Measurements from ENCODE around the gene TMEM161A. TPM values are rescaled to one million over a fixed set of nuclear protein-coding genes. Genes with fewer than 3 reads are reported as not detected.
A peak's percentile ranks its signal among the peaks of the same experiment; 100 is the strongest.
"Not testable (repeated sequence)": the region's sequence is repeated elsewhere in the genome, so short reads cannot be mapped to it uniquely, and the experiment has no call there.

Gene TMEM161A
- total and polyA plus RNA-seq, 9 donors: 3.2 to 33.9 (median 23.9) TPM

DNA sequence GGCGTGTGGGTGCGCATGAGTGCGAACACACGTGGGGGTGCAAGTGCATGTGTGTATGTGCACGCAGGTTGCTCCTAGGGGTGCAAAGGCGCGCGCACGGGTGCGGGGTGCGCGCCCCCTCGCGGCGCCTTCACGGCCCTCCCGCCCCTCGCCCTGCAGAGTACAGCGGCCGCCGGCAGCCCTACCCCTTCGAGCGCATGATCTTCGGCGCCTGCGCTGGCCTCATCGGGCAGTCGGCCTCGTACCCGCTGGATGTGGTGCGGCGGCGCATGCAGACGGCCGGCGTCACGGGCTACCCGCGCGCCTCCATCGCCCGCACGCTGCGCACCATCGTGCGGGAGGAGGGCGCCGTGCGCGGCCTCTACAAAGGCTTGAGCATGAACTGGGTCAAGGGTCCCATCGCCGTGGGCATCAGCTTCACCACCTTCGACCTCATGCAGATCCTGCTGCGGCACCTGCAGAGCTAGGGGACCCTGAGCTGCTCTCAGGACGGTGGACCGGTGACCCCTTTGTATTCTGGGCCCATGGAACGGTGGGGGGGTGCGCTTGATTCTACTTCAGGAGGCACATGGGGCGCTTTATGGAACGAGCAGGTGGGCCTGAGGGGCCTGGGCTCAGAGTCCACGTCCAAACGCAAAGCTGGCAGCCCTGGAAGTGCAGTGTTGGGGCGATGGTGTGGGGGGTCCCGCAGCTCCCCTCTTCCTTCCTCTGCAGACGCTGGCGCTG, 27.7 kb downstream of the TMEM161A start:
- H3K36me3 ChIP-seq: no peaks in the 10 kb centered on the region
- H3K27me3 ChIP-seq: no peaks in the 10 kb centered on the region
- no peaks in the 10 kb centered on the region for H3K9me3 ChIP-seq
- no peak overlapping the region for H3K27ac ChIP-seq
- no peak for TF ChIP-seq POLR2A (IDR thresholded peaks at IDR 0.05)
- no peak for TF ChIP-seq EP300 (IDR thresholded peaks at IDR 0.05)
- TF ChIP-seq, protein P1, sequence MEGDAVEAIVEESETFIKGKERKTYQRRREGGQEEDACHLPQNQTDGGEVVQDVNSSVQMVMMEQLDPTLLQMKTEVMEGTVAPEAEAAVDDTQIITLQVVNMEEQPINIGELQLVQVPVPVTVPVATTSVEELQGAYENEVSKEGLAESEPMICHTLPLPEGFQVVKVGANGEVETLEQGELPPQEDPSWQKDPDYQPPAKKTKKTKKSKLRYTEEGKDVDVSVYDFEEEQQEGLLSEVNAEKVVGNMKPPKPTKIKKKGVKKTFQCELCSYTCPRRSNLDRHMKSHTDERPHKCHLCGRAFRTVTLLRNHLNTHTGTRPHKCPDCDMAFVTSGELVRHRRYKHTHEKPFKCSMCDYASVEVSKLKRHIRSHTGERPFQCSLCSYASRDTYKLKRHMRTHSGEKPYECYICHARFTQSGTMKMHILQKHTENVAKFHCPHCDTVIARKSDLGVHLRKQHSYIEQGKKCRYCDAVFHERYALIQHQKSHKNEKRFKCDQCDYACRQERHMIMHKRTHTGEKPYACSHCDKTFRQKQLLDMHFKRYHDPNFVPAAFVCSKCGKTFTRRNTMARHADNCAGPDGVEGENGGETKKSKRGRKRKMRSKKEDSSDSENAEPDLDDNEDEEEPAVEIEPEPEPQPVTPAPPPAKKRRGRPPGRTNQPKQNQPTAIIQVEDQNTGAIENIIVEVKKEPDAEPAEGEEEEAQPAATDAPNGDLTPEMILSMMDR (IDR thresholded peaks at IDR 0.05): peak in 1 of 3 donors; percentile 48
- H3K4me3 ChIP-seq: no peak overlapping the region
- WGBS, 3 donors: 25 to 39% (median 30%) methylated on average over 51 to 66 of the region's 66 CpGs
- peak in 4 of 5 donors; percentile 39 to 66 (median 51) for DNase-seq
- intact Hi-C loops (cut with DNase I): no loop called here
- peaks cover 17% of the 10 kb centered on the region for H3K4me1 ChIP-seq (ENCODE audit: insufficient read depth)

DNA sequence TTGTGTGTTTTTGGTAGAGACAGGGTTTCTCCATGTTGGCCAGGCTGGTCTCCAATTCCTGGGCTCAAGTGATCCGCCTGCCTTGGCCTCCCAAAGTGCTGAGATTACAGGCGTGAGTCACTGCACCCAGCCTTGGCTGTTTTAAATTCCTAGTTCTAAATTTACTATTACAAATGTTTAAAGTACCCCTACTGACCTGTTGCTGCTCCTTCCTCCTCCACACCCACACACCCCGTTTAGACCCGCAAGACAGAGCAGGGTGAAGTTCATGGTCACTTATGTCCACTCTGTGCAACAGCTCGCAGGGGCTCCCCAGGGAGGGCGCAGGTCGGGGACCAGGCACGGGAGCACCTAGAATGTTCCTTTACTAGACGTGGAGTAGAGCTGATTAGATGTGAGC, 28.7 kb downstream of the TMEM161A start:
- Histone ChIP-seq H3K27me3 (no peaks in the 10 kb centered on the region), H3K36me3 (no peaks in the 10 kb centered on the region), H3K4me3 (no peak overlapping the region), H3K4me1 (ENCODE audit: insufficient read depth) (peaks cover 21% of the 10 kb centered on the region), H3K9me3 (no peaks in the 10 kb centered on the region), H3K27ac (peak overlapping the region; percentile 49 to 58)
- no peak for TF ChIP-seq POLR2A (IDR thresholded peaks at IDR 0.05)
- TF ChIP-seq, protein P1 (IDR thresholded peaks at IDR 0.05): no peak
- TF ChIP-seq EP300 (IDR thresholded peaks at IDR 0.05): no peak
- DNase-seq: peak in 3 of 5 donors; percentile 42 to 64 (median 50)
- intact Hi-C loops (cut with DNase I): no loop called here
- WGBS, 3 donors: 7 to 20% (median 10%) methylated on average over 9 of the region's 9 CpGs

DNA sequence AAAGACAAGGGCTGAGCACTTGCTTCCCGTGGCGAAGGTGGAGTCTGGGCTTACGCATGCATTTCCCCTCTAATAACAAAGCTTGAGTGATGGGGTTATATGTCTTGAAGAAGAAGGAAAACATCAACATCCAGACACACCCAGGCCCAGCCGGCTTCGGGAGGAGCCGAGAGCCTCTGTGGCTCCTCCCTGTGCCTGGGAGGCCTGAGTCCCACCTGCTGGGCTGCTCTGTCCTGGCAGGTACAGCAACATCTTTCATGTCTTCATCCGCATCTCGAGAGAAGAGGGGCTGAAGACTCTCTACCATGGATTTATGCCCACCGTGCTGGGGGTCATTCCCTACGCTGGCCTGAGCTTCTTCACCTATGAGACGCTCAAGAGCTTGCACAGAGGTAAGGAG, 30.6 kb downstream of the TMEM161A start:
- H3K9me3 ChIP-seq: no peaks in the 10 kb centered on the region
- no peak for DNase-seq
- H3K4me3 ChIP-seq: no peak overlapping the region
- 87 to 89% (median 87%) methylated on average over 11 of the region's 11 CpGs for WGBS, 3 donors
- H3K27me3 ChIP-seq: no peaks in the 10 kb centered on the region
- no peak overlapping the region for H3K27ac ChIP-seq
- TF ChIP-seq, protein P1 (IDR thresholded peaks at IDR 0.05): no peak
- no peak for TF ChIP-seq EP300 (IDR thresholded peaks at IDR 0.05)
- no peak for TF ChIP-seq POLR2A (IDR thresholded peaks at IDR 0.05)
- intact Hi-C loops (cut with DNase I): no loop called here
- peaks cover 21% of the 10 kb centered on the region for H3K4me1 ChIP-seq (ENCODE audit: insufficient read depth)
- H3K36me3 ChIP-seq: no peaks in the 10 kb centered on the region

DNA sequence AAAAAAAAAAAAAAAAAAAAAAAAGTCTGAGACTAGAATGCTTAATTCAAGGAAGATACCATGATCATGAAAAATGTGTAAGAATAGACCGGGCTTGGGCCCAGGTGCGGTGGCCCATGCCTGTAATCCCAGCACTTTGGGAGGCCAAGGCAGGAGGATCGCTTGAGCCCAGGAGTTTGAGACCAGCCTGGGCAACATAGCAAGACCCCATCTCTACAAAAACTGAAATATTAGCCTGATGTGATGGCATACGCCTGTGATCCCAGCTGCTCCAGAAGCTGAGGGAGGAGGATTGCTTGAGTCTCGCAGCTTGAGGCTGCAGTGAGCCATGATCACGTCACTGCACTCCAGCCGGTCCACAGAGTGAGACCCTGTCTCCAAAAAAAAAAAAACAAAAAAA, 31.3 kb downstream of the TMEM161A start:
- H3K36me3 ChIP-seq; H3K27me3 ChIP-seq; H3K27ac ChIP-seq; DNase-seq; H3K9me3 ChIP-seq; H3K4me3 ChIP-seq; intact Hi-C loops (cut with DNase I): not testable (repeated sequence)
- peaks cover 21% of the 10 kb centered on the region for H3K4me1 ChIP-seq (ENCODE audit: insufficient read depth)
- WGBS, 3 donors: 91 to 98% (median 95%) methylated on average over 7 of the region's 7 CpGs

DNA sequence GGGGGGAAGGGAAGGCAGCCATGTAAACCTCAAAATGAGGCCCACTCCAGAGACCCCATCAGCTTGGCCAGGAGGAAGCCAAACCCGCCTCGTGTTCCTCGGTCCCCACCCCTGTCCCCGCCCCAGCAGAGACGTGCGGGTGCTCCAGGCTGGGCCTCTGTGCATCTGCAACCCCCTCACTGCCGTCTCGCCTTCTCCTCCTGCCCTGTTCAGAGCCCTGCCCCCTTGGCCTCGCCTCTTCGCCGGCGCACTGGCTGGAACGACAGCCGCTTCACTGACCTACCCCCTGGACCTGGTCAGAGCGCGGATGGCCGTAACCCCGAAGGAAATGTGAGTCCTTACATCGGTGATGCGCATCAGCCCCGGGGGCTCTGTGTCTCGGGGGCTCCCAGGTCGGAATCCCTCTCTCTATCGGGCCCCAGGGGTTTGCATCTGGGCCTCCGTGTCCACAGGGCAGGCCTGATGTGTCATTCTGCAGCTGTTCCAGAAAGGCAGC, 32.2 kb downstream of the TMEM161A start:
- Histone ChIP-seq H3K27me3 (no peaks in the 10 kb centered on the region), H3K36me3 (no peaks in the 10 kb centered on the region), H3K4me1 (ENCODE audit: insufficient read depth) (peaks cover 21% of the 10 kb centered on the region), H3K27ac (peak overlapping the region; percentile 14 to 74), H3K9me3 (no peaks in the 10 kb centered on the region), H3K4me3 (peak overlapping the region; percentile 51)
- WGBS, 3 donors: 7 to 17% (median 12%) methylated on average over 20 to 25 of the region's 25 CpGs
- intact Hi-C loops (cut with DNase I): no loop called here
- DNase-seq: peak in 4 of 5 donors; percentile 60 to 74 (median 66)
- TF ChIP-seq POLR2A (IDR thresholded peaks at IDR 0.05): no peak
- TF ChIP-seq, protein P1 (IDR thresholded peaks at IDR 0.05): no peak
- no peak for TF ChIP-seq EP300 (IDR thresholded peaks at IDR 0.05)

All from ovary (tissue), 9 donors.